ENCODE data around the gene CHRM5.
A peak's percentile ranks its signal among the peaks of the same experiment; 100 is the strongest.

The CHRM5 gene

GRCh38 chr15:34038023-34038870, 70.0 kb downstream of the CHRM5 start:
- no peak for TF ChIP-seq CTCF (IDR thresholded peaks at IDR 0.05; ENCODE audit: borderline replicate concordance, insufficient read depth, low read depth, low read length)
- peak overlapping the region; percentile 76 for H3K4me3 ChIP-seq (ENCODE audit: low read depth, low read length)

GRCh38 chr15:34038871-34039789, 70.8 kb downstream of the CHRM5 start, which contains the start of gene AVEN:
Gene AVEN, minus strand, starts transcription at chr15:34039204. Its CDS starts 158 bp downstream, at chr15:34039046.
- TF ChIP-seq CTCF (IDR thresholded peaks at IDR 0.05; ENCODE audit: borderline replicate concordance, insufficient read depth, low read depth, low read length) = 0 out of 2 replicates have a peak, but pooled peaks have one; percentile 0
- peak within 1 kb of the TSS; percentile 76 for H3K4me3 ChIP-seq (ENCODE audit: low read depth, low read length)

- H3K4me3 ChIP-seq (ENCODE audit: low read depth, low read length) = no peak overlapping the region
- TF ChIP-seq CTCF (IDR thresholded peaks at IDR 0.05; ENCODE audit: borderline replicate concordance, insufficient read depth, low read depth, low read length) = no peak
Measured at GRCh38 chr15:34039790-34040113, 71.5 kb downstream of the CHRM5 start.

GRCh38 chr15:34043391-34043790, 75.1 kb downstream of the CHRM5 start:
- no peak overlapping the region for H3K4me3 ChIP-seq (ENCODE audit: low read depth, low read length)
- TF ChIP-seq CTCF (IDR thresholded peaks at IDR 0.05; ENCODE audit: borderline replicate concordance, insufficient read depth, low read depth, low read length) = no peak

- no peak overlapping the region for H3K4me3 ChIP-seq (ENCODE audit: low read depth, low read length)
- no peak for TF ChIP-seq CTCF (IDR thresholded peaks at IDR 0.05; ENCODE audit: borderline replicate concordance, insufficient read depth, low read depth, low read length)
Measured at GRCh38 chr15:34043813-34044212, 75.5 kb downstream of the CHRM5 start.

DNA sequence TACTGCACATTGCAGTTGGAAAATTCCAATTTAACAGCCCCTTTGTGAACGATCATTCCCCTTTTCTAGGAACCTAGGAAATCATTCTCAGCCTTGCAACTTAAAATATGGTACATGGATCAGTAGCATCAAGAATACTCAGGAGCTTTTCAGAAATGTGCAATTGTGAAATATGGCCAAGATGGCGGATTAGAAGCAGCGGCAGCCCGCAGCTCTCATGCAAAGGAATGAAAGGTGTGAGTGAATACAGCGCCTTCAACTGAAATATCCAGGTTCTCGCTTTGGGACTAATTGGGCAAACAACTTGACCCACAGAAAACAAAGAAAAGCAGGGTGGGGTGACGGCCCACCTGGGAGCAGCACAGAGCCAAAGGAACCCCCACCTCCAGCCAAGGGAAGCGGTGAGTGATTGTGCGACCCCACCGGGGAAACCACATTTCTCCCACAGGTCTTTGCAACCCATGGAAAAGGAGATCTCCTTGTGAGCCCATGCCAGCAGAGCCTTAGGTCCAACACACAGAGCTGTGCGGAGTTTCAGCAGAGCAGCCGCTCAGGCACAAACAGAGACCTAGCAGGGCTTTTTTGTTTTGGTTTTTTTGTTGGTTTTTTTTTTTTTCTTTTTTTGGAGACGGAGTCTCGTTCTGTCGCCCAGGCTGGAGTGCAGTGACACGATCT, 78.3 kb downstream of the CHRM5 start:
- no peak for TF ChIP-seq CTCF (IDR thresholded peaks at IDR 0.05; ENCODE audit: borderline replicate concordance, insufficient read depth, low read depth, low read length)
- no peak overlapping the region for H3K4me3 ChIP-seq (ENCODE audit: low read depth, low read length)

Measured in GM12875 (cell line).